Cardiac muscle cell (in vitro differentiated cells and primary cell): ENCODE results near the gene ACSL4. TPM values are rescaled to one million over a fixed set of nuclear protein-coding genes. Genes with fewer than 3 reads are reported as not detected.
"Not testable (repeated sequence)": the region's sequence is repeated elsewhere in the genome, so short reads cannot be mapped to it uniquely, and the experiment has no call there.

ENCODE experiments used
- DNase-seq, 2 donors: peaks; one replicate each; pipeline versions ENCODE4 v3.0.0 to v3.0.0-alpha.2; 2010 to 2017; ENCODE audit warnings: low read depth in 1 of 2, low spot score in 1 of 2
- H3K27ac ChIP-seq: fragments of 200-600 bp; sonication (generic); 2 replicates; pipeline ENCODE4 v1.5.1; 2016
- H3K27me3 ChIP-seq: fragments of 200-600 bp; sonication (generic); 2 replicates; pipeline ENCODE4 v1.6.0; 2016; ENCODE audit warnings: control low read depth
- H3K36me3 ChIP-seq: fragments of 200-600 bp; sonication (generic); 2 replicates; pipeline ENCODE4 v1.5.1; 2016; ENCODE audit warnings: control low read depth
- H3K4me1 ChIP-seq: fragments of 200-600 bp; sonication (generic); 2 replicates; pipeline ENCODE4 v1.8.1; 2017; ENCODE audit warnings: low read depth, mild to moderate bottlenecking, mixed run types
- H3K4me3 ChIP-seq: fragments of 200-600 bp; sonication (generic); 2 replicates; pipeline ENCODE4 v1.5.1; 2016; ENCODE audit warnings: mild to moderate bottlenecking
- H3K9me3 ChIP-seq: fragments of 200-600 bp; sonication (generic); 2 replicates; pipeline ENCODE4 v1.5.1; 2017; ENCODE audit warnings: low read depth, mild to moderate bottlenecking, control low read depth
- polyA plus RNA-seq: library from polyadenylated mRNA; unstranded; fragments of >200 nt; fragmentation: Nextera tagmentation; extraction: Ambion mirVana; gene quantifications from 2 replicates; pipeline ENCODE4 v1.2.1, GENCODE V29; 2016
- total RNA-seq: library from RNA; depleted of rRNA; stranded (reverse); fragments of >200 nt; gene quantifications from 2 replicates; pipeline ENCODE4 v1.2.3, GENCODE V29; 2016
- TF ChIP-seq, protein P1 (sequence below): IDR thresholded peaks from 2 replicates; pipeline ENCODE4 v1.5.1; 2012; ENCODE audit warnings: low read depth, mild to moderate bottlenecking, low read length

Gene ACSL4
- total and polyA plus RNA-seq, 2 experiments from 2014 or later: 25.5 to 32.7 TPM

DNA sequence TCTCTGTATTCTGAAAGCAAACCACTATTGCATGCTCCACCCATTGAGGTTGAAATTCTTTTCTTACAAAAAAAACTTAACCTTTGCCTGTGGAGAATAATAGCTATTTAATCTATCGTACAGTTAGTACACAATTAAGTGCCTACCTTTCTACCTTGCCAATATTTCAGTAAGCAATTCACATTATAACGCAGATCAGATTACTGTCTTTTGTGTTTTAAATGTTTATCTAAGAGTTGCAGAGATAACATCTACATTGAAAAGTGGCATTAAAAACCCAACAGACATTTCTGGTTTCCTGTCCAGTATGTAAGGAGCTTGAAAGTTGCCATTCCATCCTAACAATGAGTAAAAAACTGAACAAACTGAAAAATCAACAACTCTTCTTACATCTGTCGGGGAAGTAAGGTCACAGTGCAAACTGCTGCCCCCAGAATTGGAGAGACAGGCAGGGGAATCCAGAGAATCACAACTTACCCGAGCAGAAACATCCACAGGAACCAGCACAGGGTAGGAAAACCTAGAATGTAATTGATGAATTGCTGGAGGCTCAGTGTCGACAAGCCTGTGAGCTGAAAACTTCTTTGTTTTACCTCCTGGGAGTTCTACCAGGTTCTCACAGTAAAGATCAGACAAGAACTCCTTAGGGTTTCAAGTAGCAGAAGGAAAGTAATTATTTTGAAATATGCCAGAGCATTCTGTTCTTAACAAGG lies 27.3 kb upstream of the ACSL4 start:
- Histone ChIP-seq H3K4me3 (no peak overlapping the region), H3K27me3 (no peaks in the 10 kb centered on the region), H3K27ac (no peak overlapping the region), H3K4me1 (peaks cover 7% of the 10 kb centered on the region), H3K9me3 (no peaks in the 10 kb centered on the region), H3K36me3 (no peaks in the 10 kb centered on the region)
- TF ChIP-seq, protein P1, sequence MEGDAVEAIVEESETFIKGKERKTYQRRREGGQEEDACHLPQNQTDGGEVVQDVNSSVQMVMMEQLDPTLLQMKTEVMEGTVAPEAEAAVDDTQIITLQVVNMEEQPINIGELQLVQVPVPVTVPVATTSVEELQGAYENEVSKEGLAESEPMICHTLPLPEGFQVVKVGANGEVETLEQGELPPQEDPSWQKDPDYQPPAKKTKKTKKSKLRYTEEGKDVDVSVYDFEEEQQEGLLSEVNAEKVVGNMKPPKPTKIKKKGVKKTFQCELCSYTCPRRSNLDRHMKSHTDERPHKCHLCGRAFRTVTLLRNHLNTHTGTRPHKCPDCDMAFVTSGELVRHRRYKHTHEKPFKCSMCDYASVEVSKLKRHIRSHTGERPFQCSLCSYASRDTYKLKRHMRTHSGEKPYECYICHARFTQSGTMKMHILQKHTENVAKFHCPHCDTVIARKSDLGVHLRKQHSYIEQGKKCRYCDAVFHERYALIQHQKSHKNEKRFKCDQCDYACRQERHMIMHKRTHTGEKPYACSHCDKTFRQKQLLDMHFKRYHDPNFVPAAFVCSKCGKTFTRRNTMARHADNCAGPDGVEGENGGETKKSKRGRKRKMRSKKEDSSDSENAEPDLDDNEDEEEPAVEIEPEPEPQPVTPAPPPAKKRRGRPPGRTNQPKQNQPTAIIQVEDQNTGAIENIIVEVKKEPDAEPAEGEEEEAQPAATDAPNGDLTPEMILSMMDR: no peak
- DNase-seq: peak in 1 of 2 donors; percentile 11

DNA sequence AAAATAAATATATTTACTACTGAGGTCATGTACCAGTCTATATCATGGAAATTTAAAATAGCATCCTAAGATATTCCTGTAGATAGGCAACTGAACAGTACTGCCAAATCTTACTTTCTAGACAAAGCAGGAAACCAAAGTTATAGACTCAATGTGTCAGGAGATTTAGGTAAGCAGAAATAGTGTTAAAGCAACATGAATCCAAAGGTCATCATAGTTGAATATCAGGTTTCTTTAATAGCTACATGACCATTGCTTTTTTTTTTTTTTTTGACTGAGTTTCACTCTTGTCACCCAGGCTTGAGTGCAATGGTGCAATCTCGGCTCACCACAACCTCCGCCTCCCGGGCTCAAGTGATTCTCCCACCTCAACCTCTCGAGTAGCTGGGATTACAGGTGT lies 20.2 kb upstream of the ACSL4 start:
- no peak overlapping the region for H3K27ac ChIP-seq
- no peaks in the 10 kb centered on the region for H3K27me3 ChIP-seq
- no peak for DNase-seq
- H3K9me3 ChIP-seq: no peaks in the 10 kb centered on the region
- H3K4me3 ChIP-seq: no peak overlapping the region
- TF ChIP-seq, protein P1: no peak
- H3K4me1 ChIP-seq: no peaks in the 10 kb centered on the region
- H3K36me3 ChIP-seq: no peaks in the 10 kb centered on the region

DNA sequence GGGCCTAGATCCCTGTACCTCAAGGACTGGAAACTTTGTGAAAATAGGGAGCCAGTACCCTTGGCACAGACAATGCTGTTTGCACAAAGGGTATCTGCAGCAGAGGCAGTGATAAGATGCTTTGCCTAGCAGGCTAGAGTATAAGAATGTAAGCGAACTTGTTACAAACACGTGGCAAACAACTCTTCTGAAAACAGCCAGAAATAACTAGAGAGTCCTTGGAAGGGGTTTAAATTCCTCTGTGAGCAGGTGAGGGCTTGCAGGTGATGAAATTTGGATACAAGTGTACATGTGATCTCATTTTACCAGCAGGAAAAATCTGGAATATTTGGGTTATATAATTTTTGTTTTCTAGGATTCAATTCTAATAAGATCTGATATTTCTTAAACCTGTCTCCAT lies 18.6 kb upstream of the ACSL4 start:
- no peaks in the 10 kb centered on the region for H3K36me3 ChIP-seq
- no peak for DNase-seq
- H3K27ac ChIP-seq: no peak overlapping the region
- TF ChIP-seq, protein P1: no peak
- no peaks in the 10 kb centered on the region for H3K9me3 ChIP-seq
- no peaks in the 10 kb centered on the region for H3K4me1 ChIP-seq
- H3K27me3 ChIP-seq: no peaks in the 10 kb centered on the region
- no peak overlapping the region for H3K4me3 ChIP-seq

DNA sequence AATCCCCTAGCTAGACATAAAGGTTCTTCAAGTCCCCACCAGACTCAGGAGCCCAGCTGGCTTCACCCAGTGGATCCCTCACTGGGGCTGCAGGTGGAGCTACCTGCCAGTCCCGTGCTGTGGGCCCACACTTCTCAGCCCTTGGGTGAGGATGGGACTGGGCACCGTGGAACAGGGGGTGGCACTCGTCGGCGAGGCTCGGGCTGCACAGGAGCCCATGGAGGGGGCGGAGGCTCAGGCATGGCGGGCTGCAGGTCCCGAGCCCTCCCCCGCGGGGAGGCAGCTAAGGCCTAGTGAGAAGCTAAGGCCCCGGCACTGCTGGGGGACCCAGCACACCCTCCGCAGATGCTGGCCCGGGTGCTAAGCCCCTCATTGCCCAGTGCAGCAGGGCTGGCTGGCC lies 16.1 kb upstream of the ACSL4 start:
- H3K27me3 ChIP-seq: no peaks in the 10 kb centered on the region
- no peak for DNase-seq
- no peak overlapping the region for H3K27ac ChIP-seq
- TF ChIP-seq, protein P1: no peak
- no peaks in the 10 kb centered on the region for H3K36me3 ChIP-seq
- H3K4me3 ChIP-seq: no peak overlapping the region
- H3K9me3 ChIP-seq: no peaks in the 10 kb centered on the region
- no peaks in the 10 kb centered on the region for H3K4me1 ChIP-seq

DNA sequence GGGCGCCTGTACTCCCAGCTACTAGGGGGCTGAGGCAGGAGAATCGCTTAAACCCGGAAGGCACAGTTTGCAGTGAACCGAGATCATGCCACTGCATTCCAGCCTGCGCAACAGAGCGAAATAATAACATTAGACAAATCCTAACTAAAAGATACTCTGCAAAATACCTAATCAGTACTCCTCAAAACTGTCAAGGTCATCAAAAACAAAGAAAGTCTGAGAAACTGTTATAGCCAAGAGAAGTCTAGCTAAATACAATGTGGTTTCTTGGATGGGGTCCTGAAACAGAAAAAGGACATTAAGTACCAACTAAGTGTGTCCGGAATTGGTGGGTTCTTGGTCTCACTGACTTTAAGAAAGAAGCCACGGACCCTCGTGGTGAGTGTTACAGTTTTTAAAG lies 14.6 kb upstream of the ACSL4 start:
- H3K27ac ChIP-seq: no peak overlapping the region
- H3K4me1 ChIP-seq: no peaks in the 10 kb centered on the region
- H3K4me3 ChIP-seq: no peak overlapping the region
- no peak for DNase-seq
- no peaks in the 10 kb centered on the region for H3K36me3 ChIP-seq
- H3K9me3 ChIP-seq: no peaks in the 10 kb centered on the region
- H3K27me3 ChIP-seq: no peaks in the 10 kb centered on the region
- TF ChIP-seq, protein P1: no peak

DNA sequence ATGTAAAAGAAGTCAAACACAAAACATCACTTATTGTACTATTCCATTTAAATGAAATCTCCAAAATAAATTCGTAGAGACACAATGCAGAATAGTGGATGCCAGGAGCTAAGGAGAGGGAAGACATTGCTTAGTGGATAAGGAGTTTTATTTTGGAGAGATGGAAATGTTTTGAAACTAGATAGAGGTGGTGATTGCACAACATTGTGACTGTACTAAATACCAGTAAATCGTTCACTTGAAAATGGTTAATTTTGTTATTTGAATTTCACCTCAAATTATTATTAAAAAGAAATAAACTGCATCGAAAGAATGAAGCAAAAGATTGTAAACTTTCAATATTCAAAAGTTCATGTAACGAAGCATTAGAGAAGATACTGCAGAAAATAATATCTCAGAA lies 9.7 kb upstream of the ACSL4 start:
- Histone ChIP-seq H3K27me3 (no peaks in the 10 kb centered on the region), H3K36me3 (no peaks in the 10 kb centered on the region), H3K27ac (no peak overlapping the region), H3K4me3 (no peak overlapping the region), H3K9me3 (no peaks in the 10 kb centered on the region), H3K4me1 (no peaks in the 10 kb centered on the region)
- DNase-seq: peak in 1 of 2 donors; percentile 37
- TF ChIP-seq, protein P1: no peak

DNA sequence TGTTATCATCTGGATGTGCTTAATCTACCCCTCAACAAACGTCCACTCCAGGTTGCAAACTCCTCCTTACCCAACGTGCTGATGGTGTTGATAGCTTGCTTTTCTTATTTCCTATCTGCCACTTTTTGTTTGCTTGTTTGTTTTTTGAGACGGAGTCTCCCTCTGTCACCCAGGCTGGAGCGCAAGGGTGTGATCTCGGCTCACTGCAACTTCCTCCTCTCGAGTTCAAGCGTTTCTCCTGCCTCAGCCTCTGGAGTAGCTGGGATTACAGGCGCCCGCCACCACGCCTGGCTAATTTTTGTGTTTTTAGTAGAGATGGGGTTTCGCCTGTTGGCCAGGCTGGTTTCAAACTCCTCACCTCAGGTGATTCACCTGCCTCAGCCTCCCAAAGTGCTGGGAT lies 7.8 kb upstream of the ACSL4 start:
- not testable (repeated sequence) for H3K4me3 ChIP-seq, H3K9me3 ChIP-seq, DNase-seq

More for the DNA sequence above, 7.8 kb upstream of the ACSL4 start:
- not testable (repeated sequence) for H3K4me1 ChIP-seq, H3K27me3 ChIP-seq, H3K36me3 ChIP-seq, H3K27ac ChIP-seq
